ENCODE results near the gene NTRK1.

DNA sequence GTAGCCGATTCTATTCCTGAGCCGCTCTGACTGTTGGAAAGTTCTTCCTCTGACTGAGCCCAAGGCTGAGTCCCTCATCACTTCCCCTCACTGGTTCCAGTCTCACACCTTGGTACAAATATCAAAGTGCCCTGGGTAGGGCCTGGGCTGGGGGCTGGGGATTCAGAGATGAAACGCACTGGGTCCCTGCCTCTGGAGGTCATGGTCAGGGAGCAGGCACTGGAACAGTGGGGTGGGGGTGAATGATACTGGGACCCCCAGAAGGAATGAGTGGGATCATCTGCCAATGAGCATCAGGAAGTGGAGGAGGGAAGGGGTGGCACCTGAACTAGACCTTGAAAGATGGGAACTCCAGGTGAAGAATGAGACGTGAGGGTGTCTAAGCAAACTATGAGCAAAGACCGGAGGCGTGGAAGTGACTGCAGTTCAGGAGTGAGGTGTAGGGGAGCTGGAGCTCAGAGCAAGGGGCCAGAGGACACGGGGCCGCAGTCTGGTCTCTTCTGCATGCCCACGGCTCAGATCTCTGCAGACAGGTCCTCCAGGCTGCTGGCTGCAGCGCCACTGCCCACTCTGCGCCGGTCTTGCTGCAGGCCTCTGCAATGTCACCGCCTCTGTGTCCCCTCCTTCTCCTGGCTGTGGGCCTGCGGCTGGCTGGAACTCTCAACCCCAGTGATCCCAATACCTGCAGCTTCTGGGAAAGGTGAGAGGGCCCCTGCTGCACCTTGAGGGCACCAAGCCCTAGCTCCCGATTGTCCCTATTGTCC, 42.8 kb downstream of the NTRK1 start:
- TF ChIP-seq, protein P1, sequence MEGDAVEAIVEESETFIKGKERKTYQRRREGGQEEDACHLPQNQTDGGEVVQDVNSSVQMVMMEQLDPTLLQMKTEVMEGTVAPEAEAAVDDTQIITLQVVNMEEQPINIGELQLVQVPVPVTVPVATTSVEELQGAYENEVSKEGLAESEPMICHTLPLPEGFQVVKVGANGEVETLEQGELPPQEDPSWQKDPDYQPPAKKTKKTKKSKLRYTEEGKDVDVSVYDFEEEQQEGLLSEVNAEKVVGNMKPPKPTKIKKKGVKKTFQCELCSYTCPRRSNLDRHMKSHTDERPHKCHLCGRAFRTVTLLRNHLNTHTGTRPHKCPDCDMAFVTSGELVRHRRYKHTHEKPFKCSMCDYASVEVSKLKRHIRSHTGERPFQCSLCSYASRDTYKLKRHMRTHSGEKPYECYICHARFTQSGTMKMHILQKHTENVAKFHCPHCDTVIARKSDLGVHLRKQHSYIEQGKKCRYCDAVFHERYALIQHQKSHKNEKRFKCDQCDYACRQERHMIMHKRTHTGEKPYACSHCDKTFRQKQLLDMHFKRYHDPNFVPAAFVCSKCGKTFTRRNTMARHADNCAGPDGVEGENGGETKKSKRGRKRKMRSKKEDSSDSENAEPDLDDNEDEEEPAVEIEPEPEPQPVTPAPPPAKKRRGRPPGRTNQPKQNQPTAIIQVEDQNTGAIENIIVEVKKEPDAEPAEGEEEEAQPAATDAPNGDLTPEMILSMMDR (conservative IDR thresholded peaks at IDR 0.05) = no peak
- TF ChIP-seq EZH2 (IDR thresholded peaks at IDR 0.05; ENCODE audit: low read depth) = no peak

All from PC-9 (cell line).